Muscle of leg (tissue), 16 donors: ENCODE data around the gene CAPZB. TPM values are rescaled to one million over a fixed set of nuclear protein-coding genes. Genes with fewer than 3 reads are reported as not detected.
A peak's percentile ranks its signal among the peaks of the same experiment; 100 is the strongest.

ENCODE experiments used
- DNase-seq: peaks from one replicate; pipeline ENCODE4 v3.0.0; 2013
- H3K27ac ChIP-seq: one replicate; pipeline ENCODE4 v1.5.1; 2013; ENCODE audit warnings: mild to moderate bottlenecking, low read length, control low read depth
- H3K27me3 ChIP-seq: one replicate; pipeline ENCODE4 v1.6.1; 2013; ENCODE audit warnings: low read length; ENCODE audit not compliant: control insufficient read depth, insufficient read depth
- H3K36me3 ChIP-seq: one replicate; pipeline ENCODE4 v1.6.1; 2013; ENCODE audit warnings: low read length; ENCODE audit not compliant: control insufficient read depth, insufficient read depth
- H3K4me1 ChIP-seq: one replicate; pipeline ENCODE4 v1.6.1; 2013; ENCODE audit warnings: low read length; ENCODE audit not compliant: control insufficient read depth, insufficient read depth
- H3K4me3 ChIP-seq: one replicate; pipeline ENCODE4 v1.5.1; 2013; ENCODE audit warnings: low read length, control low read depth
- H3K9me3 ChIP-seq: replicated peaks from 2 replicates; pipeline ENCODE4 v1.6.1; 2013; ENCODE audit warnings: low read depth, low read length; ENCODE audit not compliant: control insufficient read depth
- WGBS: methylation state at CpG from one replicate; pipeline ENCODE4 v1.1.5; 2013; ENCODE audit warnings: missing lambda C conversion rate; ENCODE audit not compliant: insufficient coverage; 5-methylcytosine and 5-hydroxymethylcytosine counted together
- long read RNA-seq, 11 donors: transcript quantifications; one replicate each; lab custom pipeline, GENCODE V29; 2026
- polyA plus RNA-seq, 8 donors: library from polyadenylated mRNA; unstranded; fragments of 120-200 nt; gene quantifications; one replicate each; pipeline versions ENCODE4 v1.2.1 to v1.2.3, GENCODE V29; 2013; ENCODE audit warnings: inconsistent platforms in 1 of 8, low replicate concordance in 1 of 8; ENCODE audit not compliant: insufficient read length in 8 of 8, insufficient read depth in 1 of 8
- total RNA-seq: library from RNA; stranded (reverse); fragments of 120-200 nt; gene quantifications from one replicate; pipeline ENCODE4 v1.2.4, GENCODE V29; 2013

Gene CAPZB
- total RNA-seq = 85.8 TPM
- 100 to 1,000 TPM; 247 to 296 (median 271) TPM for polyA plus RNA-seq
- long read RNA-seq, donor 1, transcript CAPZB-201 (9 exons, 858 nt) = major isoform, 24 of 40 reads
- long read RNA-seq, donor 1, transcript CAPZB-203 (10 exons, 1,686 nt) = minor isoform, 13 of 40 reads
- long read RNA-seq, donor 1, partial matches to known transcripts = 0 of 40 reads
- long read RNA-seq, donor 1, other reads (novel, unspliced or antisense) = 0 of 40 reads
- long read RNA-seq, donor 2, transcript CAPZB-201 (9 exons, 858 nt) = major isoform, 7 of 7 reads
- long read RNA-seq, donor 2, partial matches to known transcripts = 0 of 7 reads
- long read RNA-seq, donor 2, other reads (novel, unspliced or antisense) = 0 of 7 reads
- long read RNA-seq, donor 3, transcript CAPZB-201 (9 exons, 858 nt) = major isoform, 74 of 112 reads
- long read RNA-seq, donor 3, transcript CAPZB-203 (10 exons, 1,686 nt) = minor isoform, 24 of 112 reads
- long read RNA-seq, donor 3, transcript CAPZB-204 (8 exons, 1,568 nt) = minor isoform, 5 of 112 reads
- long read RNA-seq, donor 3, partial matches to known transcripts = 6 of 112 reads
- long read RNA-seq, donor 3, other reads (novel, unspliced or antisense) = 0 of 112 reads
- long read RNA-seq, donor 4, transcript CAPZB-201 (9 exons, 858 nt) = major isoform, 34 of 74 reads
- long read RNA-seq, donor 4, transcript CAPZB-203 (10 exons, 1,686 nt) = minor isoform, 14 of 74 reads
- long read RNA-seq, donor 4, transcript CAPZB-204 (8 exons, 1,568 nt) = minor isoform, 6 of 74 reads
- long read RNA-seq, donor 4, partial matches to known transcripts = 16 of 74 reads
- long read RNA-seq, donor 4, other reads (novel, unspliced or antisense) = 0 of 74 reads
- long read RNA-seq, donor 5, transcript CAPZB-201 (9 exons, 858 nt) = major isoform, 104 of 185 reads
- long read RNA-seq, donor 5, transcript CAPZB-203 (10 exons, 1,686 nt) = minor isoform, 26 of 185 reads
- long read RNA-seq, donor 5, transcript CAPZB-204 (8 exons, 1,568 nt) = minor isoform, 14 of 185 reads
- long read RNA-seq, donor 5, partial matches to known transcripts = 40 of 185 reads
- long read RNA-seq, donor 5, other reads (novel, unspliced or antisense) = 0 of 185 reads
- long read RNA-seq, donor 6, transcript CAPZB-204 (8 exons, 1,568 nt) = minor isoform, 7 of 124 reads
- long read RNA-seq, donor 6, transcript CAPZB-203 (10 exons, 1,686 nt) = minor isoform, 20 of 124 reads
- long read RNA-seq, donor 6, transcript CAPZB-201 (9 exons, 858 nt) = major isoform, 70 of 124 reads
- long read RNA-seq, donor 6, partial matches to known transcripts = 26 of 124 reads
- long read RNA-seq, donor 6, other reads (novel, unspliced or antisense) = 0 of 124 reads
- long read RNA-seq, donor 7, transcript CAPZB-203 (10 exons, 1,686 nt) = minor isoform, 22 of 102 reads
- long read RNA-seq, donor 7, transcript CAPZB-201 (9 exons, 858 nt) = major isoform, 33 of 102 reads
- long read RNA-seq, donor 7, transcript CAPZB-204 (8 exons, 1,568 nt) = minor isoform, 9 of 102 reads
- long read RNA-seq, donor 7, partial matches to known transcripts = 37 of 102 reads
- long read RNA-seq, donor 7, other reads (novel, unspliced or antisense) = 0 of 102 reads
- long read RNA-seq, donor 8, transcript CAPZB-203 (10 exons, 1,686 nt) = minor isoform, 6 of 81 reads
- long read RNA-seq, donor 8, transcript CAPZB-204 (8 exons, 1,568 nt) = minor isoform, 7 of 81 reads
- long read RNA-seq, donor 8, transcript CAPZB-201 (9 exons, 858 nt) = major isoform, 61 of 81 reads
- long read RNA-seq, donor 8, partial matches to known transcripts = 5 of 81 reads
- long read RNA-seq, donor 8, other reads (novel, unspliced or antisense) = 0 of 81 reads
- long read RNA-seq, donor 9, transcript CAPZB-201 (9 exons, 858 nt) = major isoform, 46 of 76 reads
- long read RNA-seq, donor 9, transcript CAPZB-203 (10 exons, 1,686 nt) = minor isoform, 13 of 76 reads
- long read RNA-seq, donor 9, partial matches to known transcripts = 15 of 76 reads
- long read RNA-seq, donor 9, other reads (novel, unspliced or antisense) = 0 of 76 reads
- long read RNA-seq, donor 10, transcript CAPZB-204 (8 exons, 1,568 nt) = minor isoform, 10 of 168 reads
- long read RNA-seq, donor 10, transcript CAPZB-203 (10 exons, 1,686 nt) = minor isoform, 41 of 168 reads
- long read RNA-seq, donor 10, transcript CAPZB-201 (9 exons, 858 nt) = major isoform, 67 of 168 reads
- long read RNA-seq, donor 10, partial matches to known transcripts = 49 of 168 reads
- long read RNA-seq, donor 10, other reads (novel, unspliced or antisense) = 0 of 168 reads
- long read RNA-seq, donor 11, transcript CAPZB-204 (8 exons, 1,568 nt) = minor isoform, 8 of 93 reads
- long read RNA-seq, donor 11, transcript CAPZB-203 (10 exons, 1,686 nt) = minor isoform, 23 of 93 reads
- long read RNA-seq, donor 11, transcript CAPZB-201 (9 exons, 858 nt) = major isoform, 46 of 93 reads
- long read RNA-seq, donor 11, partial matches to known transcripts = 15 of 93 reads
- long read RNA-seq, donor 11, other reads (novel, unspliced or antisense) = 0 of 93 reads

- WGBS = under 1% methylated on average over 91 of the region's 106 CpGs
- Histone ChIP-seq H3K27ac (peak within 1 kb of the TSS; percentile 95), H3K27me3 (no peaks in the 10 kb centered on the region), H3K4me1 (peaks cover 45% of the 10 kb centered on the region), H3K36me3 (peaks cover 19% of the 10 kb centered on the region), H3K4me3 (peak within 1 kb of the TSS; percentile 86), H3K9me3 (no peaks in the 10 kb centered on the region)
- peak; percentile 98 for DNase-seq
These were observed at the start of gene CAPZB for GRCh38 chr1:19485362-19486187. Gene CAPZB (minus strand): TSS chr1:19485539. CDS start chr1:19485438, 101 bp downstream.

- peaks cover 7% of the 10 kb centered on the region for H3K4me1 ChIP-seq
- H3K9me3 ChIP-seq = peaks cover 9% of the 10 kb centered on the region
- no peak overlapping the region for H3K4me3 ChIP-seq
- no peaks in the 10 kb centered on the region for H3K36me3 ChIP-seq
- no peak overlapping the region for H3K27ac ChIP-seq
- WGBS = 91% methylated on average over 4 of the region's 5 CpGs
- H3K27me3 ChIP-seq = no peaks in the 10 kb centered on the region
- peak; percentile 7 for DNase-seq
These were observed 48.9 kb upstream of the CAPZB start for GRCh38 chr1:19534281-19534680.

GRCh38 chr1:19533626-19534025 lies 48.3 kb upstream of the CAPZB start:
- no peak overlapping the region for H3K4me3 ChIP-seq
- DNase-seq = peak; percentile 42
- H3K36me3 ChIP-seq = no peaks in the 10 kb centered on the region
- peaks cover 8% of the 10 kb centered on the region for H3K4me1 ChIP-seq
- no peak overlapping the region for H3K27ac ChIP-seq
- H3K9me3 ChIP-seq = peaks cover 9% of the 10 kb centered on the region
- H3K27me3 ChIP-seq = no peaks in the 10 kb centered on the region
- 80% methylated on average over 7 of the region's 7 CpGs for WGBS

- no peak for DNase-seq
- Histone ChIP-seq H3K36me3 (no peaks in the 10 kb centered on the region), H3K4me3 (no peak overlapping the region), H3K27me3 (no peaks in the 10 kb centered on the region), H3K9me3 (peaks cover 9% of the 10 kb centered on the region), H3K4me1 (peaks cover 8% of the 10 kb centered on the region), H3K27ac (no peak overlapping the region)
- WGBS = 74% methylated on average over 2 of the region's 4 CpGs
These were observed 47.2 kb upstream of the CAPZB start for GRCh38 chr1:19532519-19532918.

- no peaks in the 10 kb centered on the region for H3K9me3 ChIP-seq
- no peaks in the 10 kb centered on the region for H3K36me3 ChIP-seq
- H3K27ac ChIP-seq = peak overlapping the region; percentile 31
- 25% methylated on average over 4 of the region's 7 CpGs for WGBS
- H3K4me1 ChIP-seq = peaks cover 8% of the 10 kb centered on the region
- H3K27me3 ChIP-seq = no peaks in the 10 kb centered on the region
- peak; percentile 76 for DNase-seq
- no peak overlapping the region for H3K4me3 ChIP-seq
These were observed 44.3 kb upstream of the CAPZB start for GRCh38 chr1:19529664-19530063.

GRCh38 chr1:19528438-19528837 lies 43.1 kb upstream of the CAPZB start:
- H3K4me1 ChIP-seq = peaks cover 8% of the 10 kb centered on the region
- no peak overlapping the region for H3K4me3 ChIP-seq
- H3K27me3 ChIP-seq = no peaks in the 10 kb centered on the region
- no peak overlapping the region for H3K27ac ChIP-seq
- no CpG with 5 or more reads among the region's 2 CpGs for WGBS
- DNase-seq = no peak
- H3K9me3 ChIP-seq = no peaks in the 10 kb centered on the region
- H3K36me3 ChIP-seq = no peaks in the 10 kb centered on the region

GRCh38 chr1:19525607-19526545 lies 40.5 kb upstream of the CAPZB start:
- H3K4me3 ChIP-seq = no peak overlapping the region
- H3K4me1 ChIP-seq = peaks cover 8% of the 10 kb centered on the region
- H3K9me3 ChIP-seq = no peaks in the 10 kb centered on the region
- H3K27me3 ChIP-seq = no peaks in the 10 kb centered on the region
- H3K27ac ChIP-seq = no peak overlapping the region
- 78% methylated on average over 1 of the region's 8 CpGs for WGBS
- no peak for DNase-seq
- H3K36me3 ChIP-seq = no peaks in the 10 kb centered on the region
